ENCODE data around the gene POLR2F.

DNA sequence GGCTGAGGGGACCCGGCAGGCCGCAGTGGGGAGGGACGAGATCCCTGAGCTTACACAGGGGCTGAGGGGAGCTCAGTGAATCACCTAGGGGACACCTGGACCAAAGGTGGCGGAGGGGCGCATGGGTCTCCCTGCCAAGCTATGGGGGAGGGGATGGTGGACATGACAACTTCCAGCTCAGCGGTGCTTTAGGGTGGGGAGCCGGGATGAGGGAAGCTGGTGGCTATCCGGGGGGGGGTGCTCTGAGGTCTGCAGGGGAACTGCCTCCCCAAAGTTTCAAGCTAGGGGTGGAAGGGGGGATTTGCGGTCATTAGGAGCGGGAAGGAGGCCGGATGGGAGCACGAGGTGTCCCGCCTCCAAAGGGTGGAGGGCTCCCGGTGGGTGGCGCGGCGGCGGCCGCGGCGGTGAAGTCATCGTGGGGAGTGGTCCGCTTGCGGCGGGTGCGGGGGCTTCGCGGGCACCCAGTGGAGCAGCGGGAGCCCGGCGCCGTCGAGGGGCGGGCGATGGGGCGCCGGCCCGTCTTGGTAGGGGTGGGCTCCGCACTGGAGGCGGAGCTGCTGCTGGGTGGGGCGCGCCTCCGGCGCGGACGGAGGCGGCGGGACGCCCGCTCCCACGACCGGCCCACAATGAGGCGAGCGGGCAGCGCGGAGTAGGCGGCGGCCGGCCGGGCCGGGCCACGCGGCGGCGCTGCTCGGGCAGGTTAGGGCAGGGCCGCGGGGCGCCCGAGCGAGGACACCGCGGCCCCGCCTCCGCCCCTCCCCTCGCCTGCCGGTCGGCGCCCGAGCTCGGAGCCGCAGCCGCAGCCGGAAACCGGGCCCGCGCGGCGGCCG, 47.8 kb upstream of the POLR2F start, which contains the start of gene MICALL1:
- TF ChIP-seq GABPA (IDR thresholded peaks at IDR 0.05; ENCODE audit: low read depth) (no peak), GATA2 (CRISPR knock-in tag; IDR thresholded peaks at IDR 0.05) (no peak), POLR2AphosphoS5 (IDR thresholded peaks at IDR 0.05; ENCODE audit: low read depth, low read length) (no peak), EP300 (IDR thresholded peaks at IDR 0.05; ENCODE audit: borderline replicate concordance in 1 of 2, low read depth in 1 of 2, low read length in 1 of 2) (no peak), RFX5 (IDR thresholded peaks at IDR 0.05; ENCODE audit: low read length) (no peak), FOXJ3 (CRISPR knock-in tag; IDR thresholded peaks at IDR 0.05) (no peak), ZBTB33 (IDR thresholded peaks at IDR 0.05; ENCODE audit: borderline replicate concordance, low read depth) (no peak), IRF3 (IDR thresholded peaks at IDR 0.05; ENCODE audit: low read depth, low read length) (no peak), SMC3 (IDR thresholded peaks at IDR 0.05; ENCODE audit: low read depth, low read length) (peak; percentile 29), TAF1 (IDR thresholded peaks at IDR 0.05; ENCODE audit: borderline replicate concordance, low read depth, low read length) (no peak), RAD21 (IDR thresholded peaks at IDR 0.05; ENCODE audit: low read length) (peak; percentile 12; the same call in 1 of the 2 replicates)
- TF ChIP-seq, protein P1, sequence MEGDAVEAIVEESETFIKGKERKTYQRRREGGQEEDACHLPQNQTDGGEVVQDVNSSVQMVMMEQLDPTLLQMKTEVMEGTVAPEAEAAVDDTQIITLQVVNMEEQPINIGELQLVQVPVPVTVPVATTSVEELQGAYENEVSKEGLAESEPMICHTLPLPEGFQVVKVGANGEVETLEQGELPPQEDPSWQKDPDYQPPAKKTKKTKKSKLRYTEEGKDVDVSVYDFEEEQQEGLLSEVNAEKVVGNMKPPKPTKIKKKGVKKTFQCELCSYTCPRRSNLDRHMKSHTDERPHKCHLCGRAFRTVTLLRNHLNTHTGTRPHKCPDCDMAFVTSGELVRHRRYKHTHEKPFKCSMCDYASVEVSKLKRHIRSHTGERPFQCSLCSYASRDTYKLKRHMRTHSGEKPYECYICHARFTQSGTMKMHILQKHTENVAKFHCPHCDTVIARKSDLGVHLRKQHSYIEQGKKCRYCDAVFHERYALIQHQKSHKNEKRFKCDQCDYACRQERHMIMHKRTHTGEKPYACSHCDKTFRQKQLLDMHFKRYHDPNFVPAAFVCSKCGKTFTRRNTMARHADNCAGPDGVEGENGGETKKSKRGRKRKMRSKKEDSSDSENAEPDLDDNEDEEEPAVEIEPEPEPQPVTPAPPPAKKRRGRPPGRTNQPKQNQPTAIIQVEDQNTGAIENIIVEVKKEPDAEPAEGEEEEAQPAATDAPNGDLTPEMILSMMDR (IDR thresholded peaks at IDR 0.05) = no peak
- TF ChIP-seq, protein P2, sequence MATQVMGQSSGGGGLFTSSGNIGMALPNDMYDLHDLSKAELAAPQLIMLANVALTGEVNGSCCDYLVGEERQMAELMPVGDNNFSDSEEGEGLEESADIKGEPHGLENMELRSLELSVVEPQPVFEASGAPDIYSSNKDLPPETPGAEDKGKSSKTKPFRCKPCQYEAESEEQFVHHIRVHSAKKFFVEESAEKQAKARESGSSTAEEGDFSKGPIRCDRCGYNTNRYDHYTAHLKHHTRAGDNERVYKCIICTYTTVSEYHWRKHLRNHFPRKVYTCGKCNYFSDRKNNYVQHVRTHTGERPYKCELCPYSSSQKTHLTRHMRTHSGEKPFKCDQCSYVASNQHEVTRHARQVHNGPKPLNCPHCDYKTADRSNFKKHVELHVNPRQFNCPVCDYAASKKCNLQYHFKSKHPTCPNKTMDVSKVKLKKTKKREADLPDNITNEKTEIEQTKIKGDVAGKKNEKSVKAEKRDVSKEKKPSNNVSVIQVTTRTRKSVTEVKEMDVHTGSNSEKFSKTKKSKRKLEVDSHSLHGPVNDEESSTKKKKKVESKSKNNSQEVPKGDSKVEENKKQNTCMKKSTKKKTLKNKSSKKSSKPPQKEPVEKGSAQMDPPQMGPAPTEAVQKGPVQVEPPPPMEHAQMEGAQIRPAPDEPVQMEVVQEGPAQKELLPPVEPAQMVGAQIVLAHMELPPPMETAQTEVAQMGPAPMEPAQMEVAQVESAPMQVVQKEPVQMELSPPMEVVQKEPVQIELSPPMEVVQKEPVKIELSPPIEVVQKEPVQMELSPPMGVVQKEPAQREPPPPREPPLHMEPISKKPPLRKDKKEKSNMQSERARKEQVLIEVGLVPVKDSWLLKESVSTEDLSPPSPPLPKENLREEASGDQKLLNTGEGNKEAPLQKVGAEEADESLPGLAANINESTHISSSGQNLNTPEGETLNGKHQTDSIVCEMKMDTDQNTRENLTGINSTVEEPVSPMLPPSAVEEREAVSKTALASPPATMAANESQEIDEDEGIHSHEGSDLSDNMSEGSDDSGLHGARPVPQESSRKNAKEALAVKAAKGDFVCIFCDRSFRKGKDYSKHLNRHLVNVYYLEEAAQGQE (IDR thresholded peaks at IDR 0.05; ENCODE audit: low read depth, low read length) = no peak
- TF ChIP-seq, protein P3, sequence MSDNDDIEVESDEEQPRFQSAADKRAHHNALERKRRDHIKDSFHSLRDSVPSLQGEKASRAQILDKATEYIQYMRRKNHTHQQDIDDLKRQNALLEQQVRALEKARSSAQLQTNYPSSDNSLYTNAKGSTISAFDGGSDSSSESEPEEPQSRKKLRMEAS (IDR thresholded peaks at IDR 0.05; ENCODE audit: low read depth) = no peak
